DND-41 (cell line): ENCODE results near the gene PGBD1.

ENCODE experiments used
- EZH2 ChIP-seq: IDR thresholded peaks from 3 replicates; pipeline ENCODE4 v1.6.1; 2012; ENCODE audit warnings: borderline replicate concordance, low read depth, mild to moderate bottlenecking, moderate library complexity, low read length, inconsistent platforms; ENCODE audit not compliant: severe bottlenecking
- TF ChIP-seq, protein P1 (sequence below): IDR thresholded peaks from 2 replicates; pipeline ENCODE4 v1.5.1; 2012; ENCODE audit warnings: borderline replicate concordance, low read length, moderate library complexity, mild to moderate bottlenecking; ENCODE audit not compliant: poor library complexity, severe bottlenecking; ENCODE audit errors: extremely low read depth

DNA sequence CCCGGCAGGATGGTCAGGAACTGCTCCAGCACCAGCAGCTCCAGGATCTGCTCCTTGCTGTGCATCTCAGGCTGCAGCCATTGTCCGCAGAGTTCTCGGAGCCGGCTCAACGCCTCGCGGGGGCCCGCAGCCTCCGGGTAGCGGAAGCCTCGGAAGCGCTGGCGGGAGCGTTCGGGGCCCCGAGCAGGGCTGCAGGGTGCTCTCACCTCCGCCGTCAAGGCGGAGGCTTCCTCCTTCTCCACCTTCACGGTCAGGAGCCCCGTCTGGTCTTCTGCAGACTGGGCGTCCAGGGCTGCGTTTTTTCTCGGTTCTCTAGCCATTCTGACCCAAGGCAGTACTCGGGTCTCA, 29.7 kb upstream of the PGBD1 start:
- TF ChIP-seq, protein P1, sequence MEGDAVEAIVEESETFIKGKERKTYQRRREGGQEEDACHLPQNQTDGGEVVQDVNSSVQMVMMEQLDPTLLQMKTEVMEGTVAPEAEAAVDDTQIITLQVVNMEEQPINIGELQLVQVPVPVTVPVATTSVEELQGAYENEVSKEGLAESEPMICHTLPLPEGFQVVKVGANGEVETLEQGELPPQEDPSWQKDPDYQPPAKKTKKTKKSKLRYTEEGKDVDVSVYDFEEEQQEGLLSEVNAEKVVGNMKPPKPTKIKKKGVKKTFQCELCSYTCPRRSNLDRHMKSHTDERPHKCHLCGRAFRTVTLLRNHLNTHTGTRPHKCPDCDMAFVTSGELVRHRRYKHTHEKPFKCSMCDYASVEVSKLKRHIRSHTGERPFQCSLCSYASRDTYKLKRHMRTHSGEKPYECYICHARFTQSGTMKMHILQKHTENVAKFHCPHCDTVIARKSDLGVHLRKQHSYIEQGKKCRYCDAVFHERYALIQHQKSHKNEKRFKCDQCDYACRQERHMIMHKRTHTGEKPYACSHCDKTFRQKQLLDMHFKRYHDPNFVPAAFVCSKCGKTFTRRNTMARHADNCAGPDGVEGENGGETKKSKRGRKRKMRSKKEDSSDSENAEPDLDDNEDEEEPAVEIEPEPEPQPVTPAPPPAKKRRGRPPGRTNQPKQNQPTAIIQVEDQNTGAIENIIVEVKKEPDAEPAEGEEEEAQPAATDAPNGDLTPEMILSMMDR, result no peak
- no peak for TF ChIP-seq EZH2
